ENCODE measurements around the gene LYPD3. TPM values are rescaled to one million over a fixed set of nuclear protein-coding genes. Genes with fewer than 3 reads are reported as not detected.

The LYPD3 gene
- total RNA-seq, 2 experiments from 2014 or later = not detected

DNA sequence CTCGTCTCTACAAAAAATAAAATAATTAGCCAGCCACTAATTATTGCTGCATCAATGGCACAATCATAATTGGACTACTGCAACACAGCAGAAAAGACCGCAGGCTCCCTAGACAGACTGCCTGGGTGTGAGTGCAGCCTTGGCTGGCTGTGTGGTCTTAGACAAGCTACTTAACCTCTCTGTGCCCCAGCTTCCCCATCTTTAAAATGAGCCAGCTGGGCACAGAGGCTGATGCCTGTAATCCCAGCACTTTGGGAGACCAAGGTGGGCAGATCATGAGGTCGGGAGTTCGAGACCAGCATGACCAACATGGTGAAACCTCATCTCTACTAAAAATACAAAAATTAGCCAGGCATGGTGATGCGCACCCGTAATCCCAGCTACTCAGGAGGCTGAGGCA is 31.7 kb downstream of the LYPD3 start:
- no peak for DNase-seq (ENCODE audit: low spot score)
- Histone ChIP-seq H2AFZ (ENCODE audit: low read length) (no peak overlapping the region), H3K79me2 (ENCODE audit: insufficient read depth, low read depth, low read length) (no peaks in the 10 kb centered on the region), H3K9me3 (ENCODE audit: low read length) (no peaks in the 10 kb centered on the region), H3K27ac (ENCODE audit: low read depth, low read length, poor library complexity, severe bottlenecking) (no peak overlapping the region), H3K4me2 (ENCODE audit: low read length) (no peak overlapping the region), H4K20me1 (ENCODE audit: insufficient read depth, low read length) (no peaks in the 10 kb centered on the region), H3K4me3 (ENCODE audit: low read depth, low read length, poor library complexity, severe bottlenecking) (no peak overlapping the region), H3K4me1 (ENCODE audit: insufficient read depth, low read length, poor library complexity, severe bottlenecking) (peaks cover 4% of the 10 kb centered on the region), H3K9me2 (ENCODE audit: insufficient read depth, low read length) (no peaks in the 10 kb centered on the region), H3K36me3 (ENCODE audit: insufficient read depth, low read length) (no peaks in the 10 kb centered on the region)
- CTCF ChIA-PET (ENCODE audit: unreplicated experiment) = no interaction called here
- POLR2A ChIA-PET = no interaction called here
- intact Hi-C loops (cut with micrococcal nuclease; ENCODE audit: unreplicated experiment) = loop anchor here (5.0 kb wide), 1 partner anchor 84 kb away; no protein-coding TSS in a partner anchor
- BruUV-seq (replicated peaks) = no TSS peak
- TF ChIP-seq, protein P1, sequence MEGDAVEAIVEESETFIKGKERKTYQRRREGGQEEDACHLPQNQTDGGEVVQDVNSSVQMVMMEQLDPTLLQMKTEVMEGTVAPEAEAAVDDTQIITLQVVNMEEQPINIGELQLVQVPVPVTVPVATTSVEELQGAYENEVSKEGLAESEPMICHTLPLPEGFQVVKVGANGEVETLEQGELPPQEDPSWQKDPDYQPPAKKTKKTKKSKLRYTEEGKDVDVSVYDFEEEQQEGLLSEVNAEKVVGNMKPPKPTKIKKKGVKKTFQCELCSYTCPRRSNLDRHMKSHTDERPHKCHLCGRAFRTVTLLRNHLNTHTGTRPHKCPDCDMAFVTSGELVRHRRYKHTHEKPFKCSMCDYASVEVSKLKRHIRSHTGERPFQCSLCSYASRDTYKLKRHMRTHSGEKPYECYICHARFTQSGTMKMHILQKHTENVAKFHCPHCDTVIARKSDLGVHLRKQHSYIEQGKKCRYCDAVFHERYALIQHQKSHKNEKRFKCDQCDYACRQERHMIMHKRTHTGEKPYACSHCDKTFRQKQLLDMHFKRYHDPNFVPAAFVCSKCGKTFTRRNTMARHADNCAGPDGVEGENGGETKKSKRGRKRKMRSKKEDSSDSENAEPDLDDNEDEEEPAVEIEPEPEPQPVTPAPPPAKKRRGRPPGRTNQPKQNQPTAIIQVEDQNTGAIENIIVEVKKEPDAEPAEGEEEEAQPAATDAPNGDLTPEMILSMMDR (conservative IDR thresholded peaks at IDR 0.05; ENCODE audit: low read length) = no peak
- TF ChIP-seq EZH2phosphoT487 (IDR thresholded peaks at IDR 0.05; ENCODE audit: borderline replicate concordance, low read depth, low read length) = no peak

DNA sequence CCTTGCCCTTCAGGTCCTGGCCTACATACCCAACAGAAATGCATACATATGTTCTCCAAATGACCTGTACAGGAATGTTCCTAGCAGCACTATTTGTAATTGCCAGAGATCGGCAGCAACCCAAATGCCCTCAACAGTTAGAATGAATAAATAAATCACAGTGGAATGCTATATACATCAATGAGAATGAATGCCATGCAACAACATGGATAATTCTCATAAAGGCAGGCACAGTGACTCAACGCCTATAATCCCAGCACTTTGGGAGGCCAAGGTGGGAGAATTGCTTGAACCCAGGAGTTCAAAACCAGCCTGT is 32.1 kb downstream of the LYPD3 start:
- Histone ChIP-seq H3K79me2 (ENCODE audit: insufficient read depth, low read depth, low read length) (no peaks in the 10 kb centered on the region), H3K27ac (ENCODE audit: low read depth, low read length, poor library complexity, severe bottlenecking) (no peak overlapping the region), H3K36me3 (ENCODE audit: insufficient read depth, low read length) (no peaks in the 10 kb centered on the region), H4K20me1 (ENCODE audit: insufficient read depth, low read length) (no peaks in the 10 kb centered on the region), H2AFZ (ENCODE audit: low read length) (no peak overlapping the region), H3K4me2 (ENCODE audit: low read length) (no peak overlapping the region), H3K4me3 (ENCODE audit: low read depth, low read length, poor library complexity, severe bottlenecking) (no peak overlapping the region), H3K9me2 (ENCODE audit: insufficient read depth, low read length) (no peaks in the 10 kb centered on the region), H3K9me3 (ENCODE audit: low read length) (no peaks in the 10 kb centered on the region), H3K4me1 (ENCODE audit: insufficient read depth, low read length, poor library complexity, severe bottlenecking) (peaks cover under 1% of the 10 kb centered on the region)
- intact Hi-C loops (cut with micrococcal nuclease; ENCODE audit: unreplicated experiment) = loop anchor here (5.0 kb wide), 1 partner anchor 84 kb away; no protein-coding TSS in a partner anchor
- no peak for TF ChIP-seq EZH2phosphoT487 (IDR thresholded peaks at IDR 0.05; ENCODE audit: borderline replicate concordance, low read depth, low read length)
- TF ChIP-seq, protein P1 (conservative IDR thresholded peaks at IDR 0.05; ENCODE audit: low read length) = no peak
- no peak for DNase-seq (ENCODE audit: low spot score)
- ChIA-PET CTCF (ENCODE audit: unreplicated experiment) (no interaction called here), POLR2A (no interaction called here)
- BruUV-seq (replicated peaks) = no TSS peak

DNA sequence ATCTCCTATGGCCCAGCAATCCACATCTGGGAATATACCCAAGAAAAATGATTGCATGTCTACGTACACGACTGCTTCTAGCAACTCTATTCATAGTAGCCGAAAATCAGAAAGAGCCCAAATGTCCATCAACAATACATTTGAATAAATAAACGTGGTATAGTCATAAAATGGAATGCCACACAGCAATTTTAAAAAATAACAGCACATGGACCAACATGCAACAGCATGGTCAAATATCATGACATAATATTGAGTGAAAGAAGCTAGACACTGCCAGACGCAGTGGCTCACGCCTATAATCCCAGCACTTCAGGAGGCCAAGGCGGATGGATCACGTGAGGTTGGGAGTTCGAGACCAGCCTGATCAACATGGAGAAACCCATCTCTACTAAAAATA is 34.4 kb downstream of the LYPD3 start:
- no TSS peak for BruUV-seq (replicated peaks)
- Histone ChIP-seq H3K9me3 (ENCODE audit: low read length) (no peaks in the 10 kb centered on the region), H3K79me2 (ENCODE audit: insufficient read depth, low read depth, low read length) (no peaks in the 10 kb centered on the region), H3K4me1 (ENCODE audit: insufficient read depth, low read length, poor library complexity, severe bottlenecking) (no peaks in the 10 kb centered on the region), H3K4me2 (ENCODE audit: low read length) (no peak overlapping the region), H2AFZ (ENCODE audit: low read length) (no peak overlapping the region), H3K9me2 (ENCODE audit: insufficient read depth, low read length) (no peaks in the 10 kb centered on the region), H3K36me3 (ENCODE audit: insufficient read depth, low read length) (no peaks in the 10 kb centered on the region), H3K27ac (ENCODE audit: low read depth, low read length, poor library complexity, severe bottlenecking) (no peak overlapping the region), H4K20me1 (ENCODE audit: insufficient read depth, low read length) (no peaks in the 10 kb centered on the region), H3K4me3 (ENCODE audit: low read depth, low read length, poor library complexity, severe bottlenecking) (no peak overlapping the region)
- TF ChIP-seq, protein P1 (conservative IDR thresholded peaks at IDR 0.05; ENCODE audit: low read length) = no peak
- TF ChIP-seq EZH2phosphoT487 (IDR thresholded peaks at IDR 0.05; ENCODE audit: borderline replicate concordance, low read depth, low read length) = no peak
- ChIA-PET CTCF (ENCODE audit: unreplicated experiment) (no interaction called here), POLR2A (no interaction called here)
- intact Hi-C loops (cut with micrococcal nuclease; ENCODE audit: unreplicated experiment) = loop anchor here (5.0 kb wide), 1 partner anchor 86 kb away; no protein-coding TSS in a partner anchor
- no peak for DNase-seq (ENCODE audit: low spot score)

All from OCI-LY7 (cell line).